Lower leg skin (tissue), 4 donors: ENCODE measurements around the gene PPARA. TPM values are rescaled to one million over a fixed set of nuclear protein-coding genes. Genes with fewer than 3 reads are reported as not detected.

Experiments used
- DNase-seq, 2 donors: peaks; one replicate each; pipeline ENCODE4 v3.0.0-alpha.2; 2019; ENCODE audit warnings: low spot score in 2 of 2
- H3K4me3 ChIP-seq: fragments of 200-600 bp; sonication (generic); 2 replicates; pipeline ENCODE4 v1.5.1; 2017; ENCODE audit warnings: mild to moderate bottlenecking, low read depth; ENCODE audit not compliant: poor library complexity, severe bottlenecking
- CTCF ChIP-seq, 3 donors: fragments of 450-650 bp; IDR thresholded peaks; one replicate each; pipeline ENCODE4 v1.5.1; 2016; ENCODE audit warnings: antibody characterized with exemption in 3 of 3, mild to moderate bottlenecking in 3 of 3, moderate library complexity in 2 of 3
- POLR2A ChIP-seq, 2 donors: fragments of 450-650 bp; IDR thresholded peaks; one replicate each; pipeline ENCODE4 v1.6.1; 2016 to 2017; ENCODE audit warnings: antibody characterized with exemption in 2 of 2, mild to moderate bottlenecking in 1 of 2, moderate library complexity in 1 of 2
- WGBS, 2 donors: methylation state at CpG; one replicate each; pipeline ENCODE4 v1.1.5; 2018; 5-methylcytosine and 5-hydroxymethylcytosine counted together
- intact Hi-C: fragments of 100-400 bp; cut with DNase I; formaldehyde crosslinking; loops from one replicate; pipeline ENCODE4 v1.15.0; 2023; ENCODE audit warnings: low total_unique reads
- total RNA-seq, 4 donors: library from RNA; depleted of rRNA; stranded (reverse); fragments of >200 nt; gene quantifications; one replicate each; pipeline ENCODE4 v1.1.0, GENCODE V29; 2016

PPARA gene
- total RNA-seq, 4 donors from 2014 or later, result 27.8 to 58.1 (median 37.8) TPM

- WGBS, 2 donors, result 82 to 84% methylated on average over 10 of the region's 10 CpGs
- no peak overlapping the region for H3K4me3 ChIP-seq
- no peak for DNase-seq
- intact Hi-C loops, result no loop called here
- no peak for TF ChIP-seq CTCF (IDR thresholded peaks at IDR 0.05)
- TF ChIP-seq POLR2A (IDR thresholded peaks at IDR 0.05), result no peak
Observed at GRCh38 chr22:46224898-46225290, 74.6 kb downstream of the PPARA start.

GRCh38 chr22:46225631-46226030 is 75.3 kb downstream of the PPARA start:
- TF ChIP-seq POLR2A (IDR thresholded peaks at IDR 0.05) (no peak), CTCF (IDR thresholded peaks at IDR 0.05) (no peak)
- intact Hi-C loops, result no loop called here
- no peak overlapping the region for H3K4me3 ChIP-seq
- 87 to 91% methylated on average over 7 of the region's 7 CpGs for WGBS, 2 donors
- DNase-seq, result no peak

GRCh38 chr22:46226577-46226976 is 76.3 kb downstream of the PPARA start:
- intact Hi-C loops, result no loop called here

GRCh38 chr22:46229701-46230100 is 79.4 kb downstream of the PPARA start:
- WGBS, 2 donors, result 94 to 96% methylated on average over 8 of the region's 8 CpGs
- TF ChIP-seq CTCF (IDR thresholded peaks at IDR 0.05), result no peak
- H3K4me3 ChIP-seq, result no peak overlapping the region
- intact Hi-C loops, result no loop called here
- DNase-seq, result no peak

More at GRCh38 chr22:46226577-46226976, 76.3 kb downstream of the PPARA start:
- no peak overlapping the region for H3K4me3 ChIP-seq
- 94 to 96% methylated on average over 7 of the region's 7 CpGs for WGBS, 2 donors
- no peak for DNase-seq
- TF ChIP-seq POLR2A (IDR thresholded peaks at IDR 0.05), result no peak
- no peak for TF ChIP-seq CTCF (IDR thresholded peaks at IDR 0.05)

- no peak for TF ChIP-seq CTCF (IDR thresholded peaks at IDR 0.05)
- TF ChIP-seq POLR2A (IDR thresholded peaks at IDR 0.05), result no peak
- no peak overlapping the region for H3K4me3 ChIP-seq
- DNase-seq, result no peak
- WGBS, 2 donors, result 86 to 91% methylated on average over 13 of the region's 13 CpGs
- intact Hi-C loops, result no loop called here
Observed at GRCh38 chr22:46230262-46230901, 80.1 kb downstream of the PPARA start.

- no peak overlapping the region for H3K4me3 ChIP-seq
- DNase-seq, result peak in 1 of 2 donors; percentile 30
- TF ChIP-seq CTCF (IDR thresholded peaks at IDR 0.05) (no peak), POLR2A (IDR thresholded peaks at IDR 0.05) (no peak)
- intact Hi-C loops, result no loop called here
- WGBS, 2 donors, result 57% methylated on average over 9 of the region's 9 CpGs
Observed at GRCh38 chr22:46233231-46233630, 82.9 kb downstream of the PPARA start.
